Measurements from ENCODE around the gene MAPK9.

MAPK9 gene

DNA sequence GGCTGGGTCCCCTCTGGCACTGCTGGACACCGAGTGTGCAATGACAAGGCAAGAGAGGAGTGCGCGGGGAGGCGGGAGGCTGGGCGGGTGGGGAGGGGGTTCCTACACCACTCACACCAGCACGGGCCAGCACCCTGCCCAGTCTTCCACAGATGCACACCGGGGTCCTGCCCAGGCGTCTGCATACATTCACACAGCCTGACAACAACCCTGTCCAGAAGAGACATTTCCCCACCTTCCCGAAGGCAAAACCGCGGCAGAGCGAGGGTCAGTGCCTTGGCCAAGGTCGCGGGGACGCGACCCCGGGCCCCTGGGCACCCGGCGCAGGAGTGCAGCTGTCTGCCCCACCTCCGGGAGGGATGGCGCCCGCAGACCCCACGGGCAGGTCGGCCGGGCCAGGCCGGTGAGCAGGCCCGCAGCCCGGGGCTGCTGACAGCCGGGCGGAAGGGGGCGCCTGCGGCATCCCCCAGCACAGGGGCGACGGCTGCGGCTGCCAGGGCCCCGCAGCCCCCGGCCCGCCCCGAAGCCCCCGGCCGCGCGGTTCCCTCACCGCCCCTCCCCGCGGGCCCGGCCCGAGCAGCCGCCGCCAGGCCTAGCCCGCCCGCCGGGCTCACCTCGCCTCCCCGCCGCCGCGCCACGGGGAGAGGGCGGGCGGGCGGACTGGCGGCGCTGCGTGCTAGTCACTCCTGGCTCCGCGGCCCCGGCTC, 496 bp downstream of the MAPK9 start:
- DNase-seq, result no peak

DNA sequence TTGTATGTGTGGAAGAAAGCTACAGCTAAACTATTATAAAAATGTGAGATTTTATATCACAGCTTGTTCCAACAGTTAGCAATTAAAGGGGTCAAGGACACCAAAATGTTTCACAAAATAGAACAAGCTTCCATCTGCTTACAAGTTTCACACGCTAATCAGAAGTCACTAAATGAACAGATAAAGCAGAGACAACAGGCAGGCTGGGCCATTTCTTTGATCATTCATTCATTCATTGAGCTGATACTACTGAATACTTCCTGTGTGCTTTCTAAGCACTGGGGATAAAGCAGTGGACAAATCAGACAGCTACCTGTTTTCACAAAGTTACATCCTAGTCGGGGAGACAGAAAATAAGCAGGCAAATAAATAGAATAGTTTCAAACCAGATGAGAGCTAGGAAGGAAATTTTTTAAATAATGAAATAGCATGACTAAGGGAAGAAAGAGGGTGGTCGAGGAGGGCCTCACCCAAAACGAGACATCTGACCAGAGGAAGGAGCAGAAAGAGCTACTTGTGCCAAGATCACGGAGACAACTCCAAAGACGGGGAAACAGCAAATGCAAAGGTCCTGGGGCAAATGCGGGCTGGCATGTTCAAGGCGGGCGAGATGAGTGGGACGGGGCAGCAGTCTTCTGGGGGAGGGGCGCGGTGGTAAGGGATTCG, 1.2 kb downstream of the MAPK9 start:
- DNase-seq, result no peak

DNA sequence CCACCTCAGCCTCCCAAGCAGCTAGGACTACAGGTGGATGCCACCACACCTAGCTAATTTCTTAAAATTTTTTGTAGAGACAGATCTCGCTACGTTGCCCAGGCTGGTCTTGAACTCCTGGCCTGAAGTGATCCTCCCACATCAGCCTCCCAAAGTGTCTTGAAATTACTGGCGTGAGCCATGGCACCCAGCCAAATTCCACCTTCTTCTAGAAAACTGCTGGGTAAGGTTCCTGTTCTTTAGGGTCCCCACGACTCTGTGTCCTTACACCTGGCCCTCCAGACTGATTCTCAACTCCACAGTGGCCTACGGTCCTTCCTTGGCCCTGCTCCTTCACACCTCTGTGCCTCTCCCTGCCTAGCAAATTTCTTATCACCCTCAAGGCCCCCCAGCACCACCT, 1.9 kb downstream of the MAPK9 start:
- DNase-seq, result no peak

DNA sequence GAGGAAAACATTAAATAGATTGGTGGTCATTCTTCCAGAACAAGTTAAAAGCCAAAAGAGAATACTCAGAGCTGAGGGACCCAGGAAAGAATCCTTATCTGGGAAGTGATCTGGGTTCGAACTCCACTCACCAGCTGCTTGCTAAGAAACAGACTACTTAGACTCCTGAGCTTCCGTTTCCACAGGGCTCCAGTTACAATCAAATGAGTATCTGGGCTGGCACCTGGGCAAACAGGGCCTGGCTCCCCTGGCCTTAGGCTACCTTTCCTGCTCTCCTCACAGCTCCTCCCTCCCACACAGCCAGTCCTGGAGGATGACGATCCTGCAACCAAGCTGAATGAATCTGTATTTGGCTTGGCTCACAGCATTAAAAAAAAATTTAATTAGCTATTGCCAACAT, 2.5 kb downstream of the MAPK9 start:
- DNase-seq, result no peak

DNA sequence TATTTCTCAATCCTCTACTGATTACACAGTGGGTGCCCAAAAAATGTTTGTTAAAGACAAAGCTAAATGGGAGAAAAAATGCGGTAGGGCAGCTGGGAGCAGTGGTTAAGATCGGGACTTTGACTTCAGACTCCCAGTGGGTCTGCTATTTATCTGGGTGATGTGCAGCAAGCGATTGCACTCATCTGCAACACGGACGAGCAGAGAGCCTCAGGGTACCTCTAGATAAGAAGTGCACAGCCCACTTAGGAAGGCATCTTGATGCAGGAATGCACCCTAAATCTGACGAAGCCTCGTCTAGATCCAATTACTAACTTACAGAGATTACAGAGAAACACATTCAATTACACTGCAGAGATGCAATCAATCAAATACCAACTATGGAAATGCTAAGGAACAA, 4.0 kb downstream of the MAPK9 start:
- no peak for DNase-seq

DNA sequence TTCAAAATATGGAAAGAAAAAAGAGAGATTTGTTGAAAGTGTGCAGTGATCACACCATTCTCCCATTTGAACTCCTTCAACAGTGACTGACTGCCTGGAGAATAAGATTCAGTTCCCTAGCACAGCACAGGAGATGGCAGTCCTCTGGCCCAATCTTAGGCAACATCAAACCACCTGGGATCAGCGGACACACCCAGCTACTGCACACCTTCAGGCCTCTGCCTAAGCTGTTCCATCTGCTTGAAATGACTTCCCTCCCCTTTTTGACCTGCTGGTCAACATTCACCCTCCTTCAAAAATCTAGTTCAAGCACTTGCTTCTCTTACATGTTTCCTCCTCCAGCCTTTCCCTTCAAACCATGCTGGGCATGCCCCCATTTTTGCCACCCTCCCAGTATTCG, 4.5 kb downstream of the MAPK9 start:
- no peak for DNase-seq

DNA sequence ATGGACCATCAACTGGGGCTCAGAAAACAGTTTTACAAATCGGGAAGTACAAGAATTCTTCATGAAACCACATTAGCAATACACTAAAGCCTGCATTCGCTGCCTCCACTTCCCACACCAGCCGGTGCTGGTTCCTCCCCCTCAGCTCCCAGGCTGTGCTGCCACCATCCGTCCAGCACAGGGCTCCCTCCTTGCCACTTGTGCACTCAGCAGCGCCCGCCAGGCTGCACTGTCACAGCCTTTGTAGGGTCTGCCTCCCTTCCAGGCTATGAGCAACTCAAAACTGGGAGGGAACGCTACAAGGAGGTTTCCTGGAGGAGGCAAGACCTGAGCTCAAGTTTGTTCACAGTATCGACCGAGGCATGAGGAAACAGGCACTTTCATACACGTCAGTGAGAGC, 7.7 kb downstream of the MAPK9 start:
- no peak for DNase-seq

DNA sequence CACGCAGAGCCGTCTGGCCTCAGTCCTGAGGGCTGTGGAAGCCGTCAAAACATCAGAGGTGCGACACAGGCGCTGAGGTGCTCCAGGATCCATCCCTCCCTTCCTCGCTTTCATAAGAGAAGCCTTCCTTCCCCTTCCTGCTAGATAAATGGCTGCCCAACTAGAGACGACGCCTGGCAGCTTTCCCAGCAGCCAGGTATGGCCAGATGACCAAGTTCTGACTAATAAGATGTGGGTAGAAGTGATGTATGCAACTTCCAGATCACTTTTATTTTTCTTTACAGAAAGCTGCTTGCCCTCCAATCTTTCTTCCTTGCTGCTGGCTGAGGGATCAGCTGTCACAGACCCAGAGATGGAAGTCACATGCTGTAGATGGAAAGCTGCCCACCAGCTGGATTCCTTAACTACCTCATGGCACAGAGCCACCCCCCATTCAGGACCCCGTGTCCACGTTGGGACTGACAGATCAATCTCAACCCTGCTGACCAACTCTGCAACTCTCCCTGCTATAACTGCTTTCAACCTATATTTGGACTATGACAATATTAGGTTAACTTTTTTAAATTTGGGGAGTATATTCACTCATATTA, 8.8 kb downstream of the MAPK9 start:
- DNase-seq, result no peak

DNA sequence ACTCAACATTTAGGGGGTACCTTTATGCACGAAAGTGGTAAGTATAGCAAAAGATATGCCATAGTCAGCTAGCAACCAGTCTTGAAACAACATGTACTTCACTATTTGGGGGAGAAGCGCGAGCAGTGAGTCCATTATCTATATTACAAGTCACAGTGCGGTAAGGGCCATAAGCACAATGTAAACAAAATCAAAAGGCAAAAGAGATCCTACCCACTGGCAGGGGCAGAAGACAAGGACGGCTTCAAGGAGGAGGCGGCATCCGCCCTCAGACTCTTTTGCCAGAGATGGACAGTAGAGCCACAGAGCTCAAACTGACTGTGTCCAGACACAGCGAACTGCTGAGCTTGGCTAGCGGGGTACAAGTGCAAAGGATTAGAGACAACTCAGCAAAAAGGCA, 9.6 kb downstream of the MAPK9 start:
- DNase-seq, result no peak

DNA sequence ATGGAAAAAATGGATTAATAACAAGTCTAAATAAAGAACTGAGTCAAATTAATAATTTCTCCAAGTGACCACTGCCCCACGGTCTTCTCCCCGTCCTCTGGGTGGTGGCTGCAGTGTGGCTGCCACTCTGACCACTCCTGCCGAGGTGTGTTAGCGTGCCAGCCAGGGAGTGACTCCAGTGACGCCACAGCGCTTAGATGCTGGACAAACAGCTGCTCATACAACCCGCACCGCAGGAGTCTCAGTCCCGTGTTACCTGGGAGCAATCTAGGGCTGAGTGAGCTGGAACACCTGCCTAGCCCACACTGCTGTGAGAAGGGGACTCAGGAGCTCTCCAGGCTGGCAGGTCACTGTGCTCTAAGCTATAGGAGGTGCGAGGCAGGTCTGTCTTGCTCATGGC, 10.2 kb downstream of the MAPK9 start:
- no peak for DNase-seq

DNA sequence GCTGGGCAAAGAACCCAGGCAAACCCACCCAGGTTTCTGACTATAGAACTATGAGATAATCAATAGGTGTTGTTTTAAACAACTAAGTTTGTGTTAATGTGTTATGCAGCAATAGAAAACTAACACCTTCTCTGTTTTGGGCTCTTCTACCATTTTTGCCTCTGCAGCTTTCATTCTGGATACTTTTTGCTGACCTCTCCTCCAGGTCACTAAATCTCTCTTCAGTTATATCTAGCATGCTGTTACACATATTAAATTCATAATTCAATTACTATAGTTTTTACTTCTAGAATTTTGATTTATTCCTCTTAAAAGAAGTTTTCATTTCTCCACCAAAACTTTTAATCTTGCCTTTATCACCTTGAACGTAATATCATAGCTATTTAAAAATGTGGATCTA, 17.2 kb downstream of the MAPK9 start:
- no peak for DNase-seq

DNA sequence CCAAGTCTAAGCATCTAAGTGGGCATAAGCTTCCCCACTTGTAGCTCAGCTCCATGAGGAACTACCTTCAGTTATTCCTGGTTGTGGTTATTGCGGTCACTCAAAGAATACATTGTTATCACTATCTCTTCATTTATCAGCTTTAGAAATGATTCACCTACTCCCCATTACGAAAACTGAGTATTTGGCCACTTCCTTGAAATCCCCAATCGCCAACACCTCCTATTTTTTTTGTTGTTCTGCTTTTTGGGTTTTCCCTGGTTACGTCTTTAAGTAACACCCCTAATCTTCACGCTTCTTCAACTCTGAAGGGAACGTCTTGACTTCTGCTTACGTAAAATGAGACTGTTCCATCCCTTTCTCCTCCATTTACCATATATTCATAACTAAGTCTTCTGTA, 20.7 kb downstream of the MAPK9 start:
- no peak for DNase-seq

DNA sequence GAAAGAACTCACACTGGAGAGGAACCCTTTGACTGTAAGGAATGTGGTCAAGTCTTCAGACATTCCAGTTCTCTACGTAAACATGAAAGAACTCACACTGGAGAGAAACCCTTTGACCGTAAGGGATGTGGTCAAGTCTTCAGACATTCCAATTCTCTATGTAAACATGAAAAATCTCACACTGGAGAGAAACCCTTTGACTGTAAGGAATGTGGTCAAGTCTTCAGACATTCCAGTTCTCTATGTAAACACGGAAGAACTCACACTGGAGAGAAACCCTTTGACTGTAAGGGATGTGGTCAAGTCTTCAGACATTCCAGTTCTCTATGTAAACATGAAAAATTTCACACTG, 32.6 kb downstream of the MAPK9 start:
- DNase-seq, result no peak

DNA sequence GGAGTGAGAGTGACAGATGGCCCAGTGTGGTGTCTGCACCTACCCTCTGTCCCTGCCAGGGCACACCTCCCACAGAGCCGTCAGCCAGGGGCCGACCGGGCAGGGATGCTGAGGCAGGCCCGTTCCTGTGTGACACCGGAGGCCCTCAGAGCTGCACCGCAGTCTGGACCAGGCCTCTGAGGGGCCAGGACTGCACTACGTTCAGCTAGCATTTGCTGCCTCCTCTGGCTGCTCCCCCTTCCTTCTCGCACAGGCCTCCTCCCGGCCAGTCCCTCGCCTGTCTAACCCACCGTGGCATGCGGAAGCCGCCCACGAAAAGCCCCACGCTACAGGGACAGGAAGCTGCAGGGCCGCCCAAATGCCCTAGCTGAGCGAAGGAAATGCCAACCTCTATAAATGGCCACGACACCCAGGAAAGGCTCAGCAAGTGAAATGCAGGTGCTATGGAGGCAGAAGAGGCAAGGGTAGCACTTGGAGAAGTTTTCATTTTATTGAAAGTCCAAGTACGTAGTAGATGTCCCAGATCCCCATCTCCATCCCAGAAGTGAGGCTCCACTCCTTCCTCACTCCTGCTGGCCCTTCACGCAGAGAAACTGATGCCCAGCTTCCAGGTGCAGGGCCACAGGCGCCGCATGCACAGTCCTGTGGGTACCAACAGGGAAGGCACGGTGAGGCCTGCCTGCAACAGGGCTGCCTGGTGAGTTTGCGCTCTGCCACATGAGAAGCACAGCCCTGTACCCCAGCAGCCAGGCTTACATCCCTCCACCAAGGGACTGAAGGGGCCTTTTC, 38.7 kb downstream of the MAPK9 start:
- DNase-seq, result no peak

DNA sequence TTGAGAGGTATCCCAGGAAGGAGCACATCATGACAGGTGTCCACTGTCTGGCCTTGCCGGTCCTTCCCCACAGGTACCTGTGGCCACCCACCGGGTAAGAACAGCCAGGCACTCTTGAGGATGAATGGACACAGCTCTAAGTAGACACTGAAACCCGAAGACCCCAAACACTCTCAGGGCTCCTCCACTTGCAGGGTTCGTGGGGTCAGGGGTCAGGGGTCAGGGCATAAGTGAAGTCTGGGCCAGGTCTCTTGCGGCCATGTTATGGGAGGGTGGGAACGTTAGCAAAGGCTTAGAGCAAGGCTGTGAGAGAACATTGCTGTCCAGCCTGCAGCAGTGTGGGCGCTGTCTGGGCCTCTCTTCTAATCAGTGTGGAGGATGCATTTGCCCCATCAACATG, 40.0 kb downstream of the MAPK9 start:
- DNase-seq, result no peak

DNA sequence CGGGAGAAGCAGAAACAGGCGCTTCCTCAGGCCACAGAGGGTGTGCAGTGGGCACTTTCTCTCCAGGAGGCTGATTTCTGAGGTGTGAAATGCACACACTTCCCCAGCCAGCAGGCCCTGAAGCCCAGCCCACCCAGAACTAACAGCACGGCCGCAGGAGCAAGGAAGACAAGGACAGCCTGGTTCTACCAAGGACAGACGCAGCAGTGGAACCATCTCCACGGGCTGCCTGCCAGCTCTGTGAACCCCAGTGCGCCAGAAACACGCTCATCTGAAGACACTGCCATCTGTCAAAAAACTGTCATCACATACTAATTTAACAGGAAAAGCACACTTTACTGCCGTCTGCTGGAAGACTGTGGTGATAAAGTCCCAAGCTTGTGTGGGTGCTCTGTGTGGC, 40.7 kb downstream of the MAPK9 start:
- DNase-seq, result no peak

DNA sequence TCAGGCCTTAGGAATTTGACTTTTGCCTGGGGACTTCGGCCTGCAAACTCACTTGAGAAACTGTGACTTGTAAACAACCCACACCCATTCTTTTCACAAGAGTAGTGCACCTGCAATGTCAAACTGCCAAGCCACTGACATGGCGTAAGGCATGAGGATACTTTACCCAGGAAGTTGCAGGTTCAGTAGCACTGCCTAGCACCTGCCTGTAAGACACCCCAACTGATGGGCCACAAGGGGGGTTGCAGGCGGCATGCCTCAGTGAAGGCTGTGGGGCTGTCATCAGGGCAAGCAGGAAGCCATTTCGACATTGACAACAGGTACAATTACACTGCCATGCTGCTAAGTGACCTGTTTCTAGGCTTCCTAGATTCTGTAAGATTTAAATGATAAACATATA, 41.6 kb downstream of the MAPK9 start:
- no peak for DNase-seq

DNA sequence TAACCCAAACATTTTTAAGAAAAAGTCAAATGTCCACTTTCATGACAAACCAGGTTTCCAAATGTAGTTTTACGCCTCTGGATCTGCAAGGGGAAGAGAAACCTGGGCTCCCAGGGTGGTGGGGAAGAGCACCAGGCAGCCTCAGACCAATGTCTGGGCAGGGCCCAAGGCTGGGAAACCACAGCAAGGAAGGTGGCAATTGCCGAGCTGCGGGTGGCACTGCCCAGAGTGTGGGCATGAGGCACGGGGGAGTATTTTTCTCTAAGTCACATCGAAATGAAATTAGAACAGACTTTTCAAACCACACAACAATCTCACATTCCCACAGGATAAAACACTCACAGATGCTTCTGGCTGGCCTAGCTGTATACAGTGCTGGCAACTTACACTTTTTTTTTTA, 50.3 kb downstream of the MAPK9 start:
- no peak for DNase-seq

DNA sequence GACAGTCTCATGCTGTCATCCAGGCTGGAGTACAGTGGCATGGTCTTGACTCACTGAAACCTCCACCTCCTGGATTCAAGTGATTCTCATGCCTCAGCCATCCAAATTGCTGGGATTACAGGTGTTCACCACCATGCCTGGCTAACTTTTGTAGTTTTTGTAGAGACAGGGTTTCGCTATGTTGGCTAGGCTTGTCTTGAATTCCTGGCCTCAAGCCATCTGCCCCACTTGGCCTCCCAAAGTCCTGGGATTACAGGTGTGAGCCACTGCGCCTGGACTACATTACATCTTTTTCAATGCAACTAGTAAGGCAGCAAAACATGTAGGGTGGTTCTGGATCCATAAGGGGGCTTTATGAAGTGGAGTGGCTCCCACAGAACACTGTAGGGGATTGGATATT, 53.3 kb downstream of the MAPK9 start:
- no peak for DNase-seq

DNA sequence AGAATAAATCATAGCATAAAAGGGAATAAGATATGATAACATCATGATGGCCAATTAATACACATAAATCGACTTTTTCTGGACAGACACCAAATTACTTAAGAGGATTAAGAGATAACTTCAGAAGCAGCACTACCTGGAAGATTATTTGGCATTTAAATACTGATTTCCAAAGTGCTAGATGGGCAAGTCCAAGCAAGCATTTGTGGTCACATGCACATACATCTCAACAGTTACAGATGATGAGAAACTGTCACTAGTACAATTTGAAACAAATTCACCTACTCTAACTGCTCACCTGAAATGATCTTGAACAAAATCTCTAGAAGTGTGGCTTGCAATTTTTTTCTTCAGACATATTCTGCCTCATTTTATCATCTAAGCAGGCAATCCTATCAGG, 56.0 kb downstream of the MAPK9 start:
- DNase-seq, result no peak

DNA sequence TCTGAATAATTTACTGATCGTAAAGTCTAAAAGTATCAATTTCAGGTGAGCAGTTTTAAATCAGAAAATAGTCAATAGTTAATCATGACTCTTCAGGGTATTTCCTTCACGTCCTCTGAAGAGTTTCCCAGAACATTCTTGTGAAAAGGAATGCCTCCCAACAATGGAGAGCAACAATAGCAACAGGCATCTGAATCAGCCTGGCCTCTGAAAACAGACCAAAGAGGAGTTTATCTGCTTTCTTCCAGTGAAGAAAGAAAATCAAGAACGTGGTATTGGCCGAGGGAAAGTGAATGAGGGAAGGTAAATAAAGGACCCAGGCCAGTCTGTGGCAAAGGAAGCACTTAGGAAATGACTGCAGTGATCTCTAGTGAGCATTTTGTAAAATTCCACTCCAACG, 56.8 kb downstream of the MAPK9 start:
- no peak for DNase-seq

DNA sequence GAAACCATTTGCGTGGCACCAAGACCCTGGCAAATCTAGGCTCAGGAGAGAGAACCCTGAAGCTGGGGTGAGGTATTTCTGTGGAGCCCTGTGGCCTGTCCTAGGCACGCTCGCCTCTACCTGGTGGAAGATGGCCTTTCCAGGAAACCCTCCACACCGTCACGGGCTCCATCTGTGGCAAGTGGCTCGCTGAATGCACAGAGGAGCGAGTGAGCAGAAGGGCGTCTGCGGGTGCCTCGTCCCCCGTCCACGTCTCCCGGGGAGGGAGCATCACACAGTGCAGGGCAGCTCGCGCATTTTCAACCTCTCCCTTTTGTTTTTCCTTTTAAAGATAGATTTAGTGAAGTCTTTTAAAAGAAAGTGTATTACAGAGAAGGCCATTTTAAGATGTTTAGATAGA, 57.6 kb downstream of the MAPK9 start:
- DNase-seq, result no peak

DNA sequence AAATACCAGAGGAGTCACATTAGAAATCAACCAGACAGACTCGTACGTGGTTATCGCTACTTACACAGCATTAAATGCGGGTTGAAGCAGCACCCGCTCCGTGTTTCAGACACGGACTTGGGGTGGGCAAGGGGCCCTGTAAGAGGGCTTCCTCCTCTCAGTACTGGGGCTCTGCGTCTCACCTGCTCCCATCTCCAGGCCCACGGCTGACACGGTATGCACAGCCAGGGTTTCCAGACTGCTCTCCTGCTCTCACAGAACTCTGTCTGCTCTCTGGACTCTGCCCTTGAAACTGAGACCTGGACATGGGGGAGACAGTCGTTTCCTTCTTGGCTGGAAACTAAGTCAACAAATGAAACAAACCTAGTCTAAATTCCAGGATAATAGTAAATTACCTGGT, 58.2 kb downstream of the MAPK9 start:
- no peak for DNase-seq

DNA sequence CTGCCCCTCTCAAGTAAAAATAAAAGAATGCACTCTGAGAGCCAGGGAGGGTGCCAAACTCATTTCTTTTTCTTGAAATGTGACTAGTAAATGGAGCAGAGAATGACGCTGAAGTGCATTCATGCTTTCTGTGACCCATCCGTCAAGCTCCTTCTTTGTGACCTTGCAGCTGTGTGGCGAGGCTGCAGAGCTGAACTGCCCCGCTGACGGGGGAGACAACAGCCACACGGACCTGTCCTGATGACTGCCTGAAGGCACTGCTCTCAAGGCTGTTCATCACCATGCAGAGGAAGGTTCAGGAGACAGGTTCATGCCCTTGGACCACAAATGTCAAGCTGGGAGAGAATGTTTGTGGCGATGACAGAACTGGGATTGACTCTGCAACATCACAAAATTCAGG, 61.9 kb downstream of the MAPK9 start:
- no peak for DNase-seq
